Type B pancreatic cell (in vitro differentiated cells): Measurements from ENCODE around the gene ERC1. TPM values are rescaled to one million over a fixed set of nuclear protein-coding genes. Genes with fewer than 3 reads are reported as not detected.

ENCODE experiments used
- DNase-seq: peaks from one replicate; pipeline ENCODE4 v3.0.0; 2021; ENCODE audit warnings: mixed read lengths; ENCODE audit not compliant: unreplicated experiment; ENCODE audit errors: extremely low spot score
- H3K27ac Mint-ChIP-seq: 2 replicates; pipeline ENCODE4 v1.8.0; 2021; ENCODE audit warnings: mild to moderate bottlenecking, mixed read lengths
- H3K27me3 Mint-ChIP-seq: 2 replicates; pipeline ENCODE4 v1.8.0; 2021; ENCODE audit warnings: mixed read lengths
- H3K36me3 Mint-ChIP-seq: 2 replicates; pipeline ENCODE4 v1.8.0; 2021; ENCODE audit warnings: mixed read lengths
- H3K4me1 Mint-ChIP-seq: one replicate; pipeline ENCODE4 v1.8.0; 2021; ENCODE audit warnings: mixed read lengths; ENCODE audit not compliant: unreplicated experiment
- H3K4me3 Mint-ChIP-seq: 2 replicates; pipeline ENCODE4 v1.8.0; 2021; ENCODE audit warnings: mild to moderate bottlenecking, mixed read lengths
- H3K9me3 Mint-ChIP-seq: 2 replicates; pipeline ENCODE4 v1.8.0; 2021; ENCODE audit warnings: mixed read lengths
- CTCF ChIP-seq: fragments of 200-600 bp; sonication (generic); conservative IDR thresholded peaks from 2 replicates; pipeline ENCODE4 v1.5.0; 2021; ENCODE audit warnings: antibody characterized with exemption, mild to moderate bottlenecking
- total RNA-seq: library from RNA; stranded (reverse); gene quantifications from 2 replicates; pipeline ENCODE4 v1.2.1, GENCODE V29; 2021; ENCODE audit warnings: low replicate concordance

ERC1 gene
- total RNA-seq, 1 donor from 2014 or later = 62.8 TPM

- Mint-ChIP-seq H3K36me3 (peaks cover 31% of the 10 kb centered on the region), H3K9me3 (peaks cover 7% of the 10 kb centered on the region), H3K4me1 (peaks cover 17% of the 10 kb centered on the region), H3K27ac (no peak overlapping the region), H3K27me3 (no peaks in the 10 kb centered on the region), H3K4me3 (no peak overlapping the region)
- no peak for DNase-seq
- no peak for TF ChIP-seq CTCF
These were observed 288.0 kb downstream of the ERC1 start for GRCh38 chr12:1279050-1279449.

DNA sequence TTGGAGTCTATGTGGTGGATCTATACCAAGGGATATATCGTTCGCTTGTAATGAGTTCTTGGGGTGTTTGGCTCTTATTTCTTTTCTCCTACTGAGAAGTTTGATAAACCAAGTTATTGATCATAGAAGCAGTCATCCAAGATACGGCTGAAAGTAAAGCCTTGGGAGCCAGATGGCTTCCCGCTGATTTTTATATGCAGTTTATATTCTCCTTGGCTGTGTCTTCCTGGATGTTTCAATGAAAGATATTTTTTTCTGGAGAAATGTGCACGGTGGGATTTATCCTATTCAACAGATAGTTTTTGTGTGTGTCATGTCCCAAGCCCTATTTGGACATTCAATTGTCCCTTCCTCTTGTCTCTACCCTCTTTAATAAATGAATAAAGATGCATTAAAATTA is 289.0 kb downstream of the ERC1 start:
- Mint-ChIP-seq H3K4me1 (peaks cover 17% of the 10 kb centered on the region), H3K27ac (no peak overlapping the region), H3K36me3 (peaks cover 34% of the 10 kb centered on the region), H3K4me3 (no peak overlapping the region), H3K27me3 (no peaks in the 10 kb centered on the region), H3K9me3 (peaks cover 4% of the 10 kb centered on the region)
- no peak for DNase-seq
- TF ChIP-seq CTCF = no peak

DNA sequence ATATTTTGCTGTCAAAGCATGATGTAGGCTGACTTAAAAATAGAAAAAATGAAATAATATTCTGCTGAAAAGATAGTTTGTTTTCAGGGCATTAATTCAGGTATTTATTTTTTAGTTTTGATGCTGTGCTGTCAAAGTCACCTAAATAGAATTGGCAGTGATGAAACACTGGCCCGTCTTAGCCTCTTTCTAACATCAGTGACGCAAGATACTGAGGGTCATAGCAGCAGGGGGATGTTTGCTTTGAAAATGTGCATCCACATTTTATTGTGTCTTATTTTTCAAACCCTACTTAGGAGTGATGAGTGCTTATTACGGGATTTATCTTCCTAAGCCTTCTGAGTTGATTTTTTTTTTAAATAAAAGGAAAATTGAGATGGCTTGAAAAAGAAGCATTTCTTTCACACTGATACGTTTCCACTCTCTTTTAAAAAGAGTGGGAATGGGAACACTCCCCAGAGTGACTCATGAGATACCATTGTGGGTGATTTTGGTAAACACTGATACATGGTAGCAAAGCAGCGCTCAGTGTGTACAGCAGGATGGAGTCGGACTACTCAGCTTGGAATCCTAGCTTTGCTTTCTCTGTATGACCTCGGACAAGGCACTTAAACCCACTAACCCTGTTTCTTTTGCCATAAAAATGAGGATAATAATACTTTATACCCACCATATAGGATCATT is 290.8 kb downstream of the ERC1 start:
- Mint-ChIP-seq H3K27me3 (no peaks in the 10 kb centered on the region), H3K36me3 (peaks cover 36% of the 10 kb centered on the region), H3K9me3 (peaks cover 4% of the 10 kb centered on the region), H3K27ac (no peak overlapping the region), H3K4me3 (no peak overlapping the region), H3K4me1 (peaks cover 17% of the 10 kb centered on the region)
- no peak for DNase-seq
- TF ChIP-seq CTCF = no peak

GRCh38 chr12:1282670-1283315 is 291.8 kb downstream of the ERC1 start:
- DNase-seq = no peak
- TF ChIP-seq CTCF = no peak
- peaks cover 17% of the 10 kb centered on the region for H3K4me1 Mint-ChIP-seq
- H3K27me3 Mint-ChIP-seq = no peaks in the 10 kb centered on the region
- H3K36me3 Mint-ChIP-seq = peaks cover 36% of the 10 kb centered on the region
- H3K27ac Mint-ChIP-seq = no peak overlapping the region
- peaks cover 4% of the 10 kb centered on the region for H3K9me3 Mint-ChIP-seq
- no peak overlapping the region for H3K4me3 Mint-ChIP-seq

DNA sequence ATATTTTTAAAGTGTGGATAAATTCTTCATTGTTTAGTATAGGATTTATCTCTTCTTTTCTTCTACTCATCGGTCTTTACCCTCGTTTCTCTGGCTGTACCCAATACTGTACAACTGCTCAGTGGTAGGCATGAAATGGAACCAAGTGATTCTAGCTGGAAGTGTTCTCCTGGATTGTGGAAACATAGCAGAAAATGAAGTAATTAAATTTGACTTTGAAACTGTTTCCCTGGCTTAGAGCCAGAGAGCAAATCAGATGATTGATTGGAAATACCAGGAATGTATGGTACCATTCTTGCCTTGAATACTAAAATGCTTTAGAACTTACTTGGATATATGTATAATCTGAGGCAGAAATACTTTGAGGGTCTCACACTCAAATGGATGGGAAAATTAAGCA is 292.3 kb downstream of the ERC1 start:
- Mint-ChIP-seq H3K4me3 (no peak overlapping the region), H3K9me3 (peaks cover 4% of the 10 kb centered on the region), H3K36me3 (peaks cover 36% of the 10 kb centered on the region), H3K4me1 (peaks cover 12% of the 10 kb centered on the region), H3K27ac (no peak overlapping the region), H3K27me3 (no peaks in the 10 kb centered on the region)
- DNase-seq = no peak
- TF ChIP-seq CTCF = no peak
